UCSD-AML1 (cell line): ENCODE data around the gene CCDC69.

Experiments used
- DNase-seq: peaks from one replicate; lab custom pipeline; 2025; ENCODE audit not compliant: unreplicated experiment; lab: John Stamatoyannopoulos, UW

The CCDC69 gene

DNA sequence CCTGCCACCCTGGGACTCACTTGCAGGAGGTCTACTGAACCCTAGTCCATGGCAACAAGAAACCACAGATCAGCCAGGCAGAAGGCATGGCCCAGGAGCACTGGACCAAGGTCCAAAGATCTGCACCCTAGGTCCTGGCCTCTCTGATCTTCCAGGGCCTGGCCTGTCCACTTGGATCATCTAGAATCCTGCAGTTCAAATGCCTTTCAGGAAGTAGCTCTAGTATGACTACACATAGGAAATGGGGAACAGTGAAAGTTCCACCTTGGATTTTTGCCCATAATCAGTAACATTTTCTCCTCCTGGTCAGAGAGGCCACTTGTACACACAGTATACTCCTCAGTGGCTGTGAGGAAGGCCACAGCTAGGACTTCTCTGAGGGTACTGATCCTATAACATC, 77.8 kb downstream of the CCDC69 start:
- DNase-seq: no peak

DNA sequence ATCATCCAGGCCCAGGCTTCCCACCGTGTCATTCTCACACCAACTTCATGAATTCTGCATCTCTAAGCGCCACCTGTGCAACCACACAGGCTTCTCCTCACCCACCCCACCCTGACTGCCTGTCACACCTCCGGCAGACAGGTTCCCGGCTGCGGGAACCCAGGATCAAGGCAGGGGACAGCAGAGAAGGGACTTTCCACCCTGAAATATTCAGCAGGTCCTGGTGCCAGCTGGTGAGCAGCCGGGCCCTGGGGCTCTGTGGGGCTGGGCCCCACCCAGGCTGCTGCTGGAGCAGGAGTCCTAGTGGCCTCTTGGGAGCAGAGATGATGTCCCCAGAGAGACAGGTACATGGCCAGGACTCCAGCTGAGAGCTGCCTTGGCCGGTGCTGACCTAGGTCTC, 79.0 kb downstream of the CCDC69 start:
- DNase-seq: no peak

- DNase-seq: no peak
Observed at GRCh38 chr5:151144275-151144674, 79.6 kb downstream of the CCDC69 start.

- no peak for DNase-seq
Observed at GRCh38 chr5:151143645-151144044, 80.2 kb downstream of the CCDC69 start.

DNA sequence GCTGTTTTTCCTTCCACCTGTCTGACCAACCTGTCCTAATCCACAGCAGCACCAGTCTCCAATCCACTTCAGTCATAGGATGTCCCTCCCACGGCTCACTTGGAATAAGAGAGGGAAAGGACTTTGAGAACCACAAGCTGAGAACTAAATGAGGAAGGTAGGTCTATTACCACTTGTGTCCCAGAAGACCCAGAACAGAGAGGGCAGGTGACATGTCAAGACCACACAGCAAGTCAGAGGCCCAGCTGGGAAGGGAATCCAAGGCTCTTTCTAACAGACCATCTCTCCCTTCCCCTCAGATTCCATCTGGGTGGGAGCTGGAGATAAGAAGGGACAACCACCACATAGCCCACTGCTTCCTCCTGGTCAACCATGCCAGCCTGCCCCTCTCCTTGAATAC, 81.0 kb downstream of the CCDC69 start:
- no peak for DNase-seq

- DNase-seq: no peak
Observed at GRCh38 chr5:151141535-151141934, 82.4 kb downstream of the CCDC69 start.

GRCh38 chr5:151140686-151141459, 83.0 kb downstream of the CCDC69 start:
- DNase-seq: no peak

DNA sequence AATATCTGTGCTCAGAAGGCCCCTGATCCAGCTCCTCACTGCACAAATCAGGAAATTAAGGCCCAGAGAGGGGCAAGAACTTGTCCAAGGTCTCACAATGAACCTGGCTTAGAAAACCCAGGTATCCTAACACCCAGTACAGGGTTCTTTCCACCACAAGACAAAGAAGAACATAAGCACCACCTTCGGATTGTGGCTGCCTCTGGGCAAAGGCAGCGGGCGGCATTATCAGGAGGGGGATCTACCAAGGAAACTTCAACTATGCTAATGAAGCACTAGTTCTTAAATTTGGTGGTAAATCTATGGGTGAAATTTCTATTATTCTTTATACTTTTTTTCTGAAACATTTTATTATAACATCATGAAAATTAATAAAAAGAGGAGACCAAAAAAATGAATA, 84.2 kb downstream of the CCDC69 start:
- DNase-seq: no peak

GRCh38 chr5:151139015-151139414, 84.9 kb downstream of the CCDC69 start:
- no peak for DNase-seq

DNA sequence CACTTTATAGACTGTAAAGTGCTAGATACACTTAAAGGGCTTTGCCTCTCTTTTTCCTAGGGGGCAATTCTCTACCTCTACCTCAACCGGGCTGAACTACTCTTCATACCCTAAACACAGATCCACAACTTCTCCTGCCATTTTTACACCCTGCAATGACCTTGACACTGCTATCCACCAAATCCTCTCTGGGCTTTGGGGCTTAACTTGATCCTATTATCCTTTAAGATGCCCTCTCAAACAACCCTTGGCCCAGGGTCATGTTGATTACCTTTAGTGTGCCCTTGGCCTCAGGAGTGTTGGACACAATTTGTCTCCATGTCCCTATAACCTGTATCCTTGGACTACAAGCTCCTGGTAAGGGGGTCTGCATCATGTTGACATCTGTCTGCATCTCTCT, 85.8 kb downstream of the CCDC69 start:
- DNase-seq: no peak

DNA sequence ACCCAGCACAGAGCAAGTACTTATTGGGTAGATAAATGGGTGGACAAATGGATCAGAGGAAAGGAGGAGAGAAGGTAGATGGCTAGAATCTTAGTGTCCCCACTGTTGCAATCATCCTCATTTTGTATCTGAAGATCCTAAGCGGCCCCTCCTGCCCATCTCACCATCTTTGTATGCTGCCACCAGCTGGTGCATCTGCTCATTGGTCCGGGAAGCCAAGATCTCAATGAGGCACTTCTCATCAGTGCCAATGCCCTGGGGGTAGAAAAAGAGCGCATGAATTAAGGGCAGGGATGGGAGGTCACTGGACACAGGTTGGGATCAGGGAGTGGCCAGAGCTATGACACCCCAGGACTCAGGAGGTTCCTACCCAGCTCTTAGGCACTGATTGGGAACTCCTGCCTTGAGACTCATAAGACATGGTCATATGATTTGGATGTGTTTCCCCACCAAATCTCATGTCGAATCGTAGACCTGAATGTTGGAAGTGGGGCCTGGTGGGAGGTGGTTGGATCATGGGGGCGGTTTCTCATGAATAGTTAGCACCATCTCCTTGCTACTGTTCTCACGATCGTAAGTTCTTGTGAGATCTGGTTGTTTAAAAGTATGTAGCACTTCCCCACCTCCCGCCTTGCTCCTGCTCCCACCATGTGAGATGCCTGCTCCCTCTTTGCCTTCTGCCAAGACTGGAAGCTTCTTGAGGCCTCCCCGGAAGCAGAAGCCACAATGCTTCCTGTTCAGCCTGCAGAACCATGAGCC, 86.6 kb downstream of the CCDC69 start:
- no peak for DNase-seq

GRCh38 chr5:151134228-151134627, 89.7 kb downstream of the CCDC69 start:
- DNase-seq: no peak

- no peak for DNase-seq
Observed at GRCh38 chr5:151132963-151133362, 90.9 kb downstream of the CCDC69 start.
